DND-41 (cell line): ENCODE measurements around the gene SPTLC1.

Experiments used
- ATAC-seq: fragments of 200-7000 bp; cut with Tn5 transposase; 3 replicates; pipeline ENCODE4 v1.9.1; 2021; ENCODE audit warnings: low read depth; ENCODE audit not compliant: insufficient read depth
- DNase-seq: peaks from one replicate; pipeline ENCODE4 v3.0.0-alpha.2; 2020
- H2AFZ ChIP-seq: 2 replicates; pipeline ENCODE4 v1.6.0; 2012; ENCODE audit warnings: low read depth, low read length
- H3K27ac ChIP-seq: 2 replicates; pipeline ENCODE4 v1.5.1; 2012; ENCODE audit warnings: low read length, inconsistent platforms
- H3K27me3 ChIP-seq: fragments of 200-600 bp; sonication (generic); 2 replicates; pipeline ENCODE4 v1.6.0; 2012; ENCODE audit warnings: low read length, mild to moderate bottlenecking, inconsistent platforms; ENCODE audit not compliant: insufficient read depth, poor library complexity
- H3K36me3 ChIP-seq: 2 replicates; pipeline ENCODE4 v1.5.1; 2012; ENCODE audit warnings: low read length, inconsistent platforms; ENCODE audit not compliant: insufficient read depth
- H3K4me1 ChIP-seq: 2 replicates; pipeline ENCODE4 v1.5.1; 2012; ENCODE audit warnings: mild to moderate bottlenecking, low read length; ENCODE audit not compliant: insufficient read depth
- H3K4me2 ChIP-seq: 2 replicates; pipeline ENCODE4 v1.6.0; 2012; ENCODE audit warnings: mild to moderate bottlenecking, moderate library complexity, low read length, inconsistent platforms; ENCODE audit not compliant: insufficient read depth
- H3K4me3 ChIP-seq, 2 experiments: fragments of 200-600 bp in 1 of 2; shearing (Covaris generic) in 1 of 2; 2 replicates each; pipeline ENCODE4 v1.5.1; 2012 to 2016; ENCODE audit warnings: inconsistent platforms in 2 of 2, low read length in 2 of 2, mild to moderate bottlenecking in 2 of 2, low read depth in 1 of 2, moderate library complexity in 1 of 2
- H3K79me2 ChIP-seq: 2 replicates; pipeline ENCODE4 v1.6.0; 2012; ENCODE audit warnings: low read length, inconsistent platforms; ENCODE audit not compliant: insufficient read depth
- H3K9ac ChIP-seq: 2 replicates; pipeline ENCODE4 v1.6.0; 2012; ENCODE audit warnings: low read depth, mild to moderate bottlenecking, inconsistent platforms, low read length, moderate library complexity
- H3K9me3 ChIP-seq: 2 replicates; pipeline ENCODE4 v1.5.1; 2012; ENCODE audit warnings: low read length, moderate library complexity, mild to moderate bottlenecking, inconsistent platforms; ENCODE audit not compliant: insufficient read depth, severe bottlenecking
- H4K20me1 ChIP-seq: 2 replicates; pipeline ENCODE4 v1.6.0; 2012; ENCODE audit warnings: low read length; ENCODE audit not compliant: insufficient read depth
- CTCF ChIP-seq: IDR thresholded peaks from 2 replicates; pipeline ENCODE4 v1.5.1; 2012; ENCODE audit warnings: borderline replicate concordance, low read length, moderate library complexity, mild to moderate bottlenecking; ENCODE audit not compliant: poor library complexity, severe bottlenecking; ENCODE audit errors: extremely low read depth
- EZH2 ChIP-seq: IDR thresholded peaks from 3 replicates; pipeline ENCODE4 v1.6.1; 2012; ENCODE audit warnings: borderline replicate concordance, low read depth, mild to moderate bottlenecking, moderate library complexity, low read length, inconsistent platforms; ENCODE audit not compliant: severe bottlenecking

Gene SPTLC1

DNA sequence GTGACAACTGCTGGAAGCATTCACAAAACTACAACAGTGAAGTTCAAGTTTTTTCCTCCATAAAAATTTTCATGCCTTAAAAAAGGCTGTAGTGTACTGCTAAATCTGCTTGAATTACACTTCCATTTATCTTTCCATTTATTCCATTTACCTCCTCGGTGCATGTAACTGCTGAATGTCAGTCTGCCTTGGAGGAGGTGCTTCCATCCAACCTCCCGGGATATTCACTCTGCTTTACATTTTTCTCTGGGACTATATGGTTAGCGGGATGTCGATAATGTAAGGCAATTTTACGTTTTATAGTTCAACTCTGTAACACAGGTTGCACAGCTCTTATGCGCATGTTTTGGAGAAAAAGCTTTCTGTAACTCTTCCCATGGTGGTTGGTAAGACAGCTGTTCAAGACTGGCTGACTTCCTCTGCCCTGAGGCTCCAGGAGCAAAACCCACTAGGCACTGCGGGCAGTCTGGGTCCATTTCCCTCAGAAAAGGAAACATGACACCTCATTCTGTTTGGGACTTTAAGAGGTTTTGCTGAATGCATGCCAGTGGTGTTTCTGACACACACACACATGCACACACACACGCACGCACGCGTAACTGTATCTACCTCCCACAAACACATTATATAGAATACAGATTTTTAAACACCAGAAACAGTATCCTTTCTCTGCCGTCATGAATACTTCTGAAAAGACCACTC lies 66.1 kb downstream of the SPTLC1 start:
- no peak for ATAC-seq
- Histone ChIP-seq H3K4me1 (no peaks in the 10 kb centered on the region), H3K27ac (no peak overlapping the region), H2AFZ (no peak overlapping the region), H3K9ac (no peak overlapping the region), H3K4me2 (no peak overlapping the region), H3K27me3 (no peaks in the 10 kb centered on the region), H3K36me3 (peaks cover 66% of the 10 kb centered on the region), H3K79me2 (no peaks in the 10 kb centered on the region), H3K9me3 (peaks cover 5% of the 10 kb centered on the region), H4K20me1 (no peaks in the 10 kb centered on the region), H3K4me3 (no peak overlapping the region)
- DNase-seq, result no peak
- TF ChIP-seq CTCF, result no peak
- TF ChIP-seq EZH2, result no peak

- Histone ChIP-seq H3K36me3 (peaks cover 70% of the 10 kb centered on the region), H3K4me1 (no peaks in the 10 kb centered on the region)
- ATAC-seq, result no peak
Observed at GRCh38 chr9:92047500-92047899, 67.7 kb downstream of the SPTLC1 start.

GRCh38 chr9:92046676-92047075 lies 68.5 kb downstream of the SPTLC1 start:
- Histone ChIP-seq H3K4me2 (no peak overlapping the region), H4K20me1 (no peaks in the 10 kb centered on the region), H3K27ac (no peak overlapping the region), H3K9ac (no peak overlapping the region), H2AFZ (no peak overlapping the region), H3K4me1 (no peaks in the 10 kb centered on the region), H3K4me3 (no peak overlapping the region), H3K9me3 (peaks cover 26% of the 10 kb centered on the region), H3K79me2 (no peaks in the 10 kb centered on the region), H3K27me3 (no peaks in the 10 kb centered on the region), H3K36me3 (peaks cover 75% of the 10 kb centered on the region)
- DNase-seq (no peak), ATAC-seq (no peak)
- no peak for TF ChIP-seq CTCF
- TF ChIP-seq EZH2, result no peak

More at GRCh38 chr9:92047500-92047899, 67.7 kb downstream of the SPTLC1 start:
- Histone ChIP-seq H3K9me3 (peaks cover 18% of the 10 kb centered on the region), H3K9ac (no peak overlapping the region), H3K27ac (no peak overlapping the region), H2AFZ (no peak overlapping the region), H3K27me3 (no peaks in the 10 kb centered on the region), H4K20me1 (no peaks in the 10 kb centered on the region), H3K79me2 (no peaks in the 10 kb centered on the region), H3K4me3 (no peak overlapping the region), H3K4me2 (no peak overlapping the region)
- no peak for DNase-seq
- TF ChIP-seq EZH2 (no peak), CTCF (no peak)

GRCh38 chr9:92044936-92045335 lies 70.3 kb downstream of the SPTLC1 start:
- no peaks in the 10 kb centered on the region for H3K4me1 ChIP-seq
- H2AFZ ChIP-seq, result no peak overlapping the region
- no peak overlapping the region for H3K9ac ChIP-seq
- peaks cover 73% of the 10 kb centered on the region for H3K36me3 ChIP-seq
- DNase-seq (no peak), ATAC-seq (no peak)
- H3K9me3 ChIP-seq, result peaks cover 28% of the 10 kb centered on the region
- no peaks in the 10 kb centered on the region for H3K27me3 ChIP-seq
- H4K20me1 ChIP-seq, result no peaks in the 10 kb centered on the region
- no peak overlapping the region for H3K27ac ChIP-seq
- H3K4me3 ChIP-seq, result no peak overlapping the region
- TF ChIP-seq CTCF, result no peak
- TF ChIP-seq EZH2, result no peak
- no peaks in the 10 kb centered on the region for H3K79me2 ChIP-seq
- no peak overlapping the region for H3K4me2 ChIP-seq
